Endothelial cell of umbilical vein (primary cell): ENCODE results near the gene KIAA0753.

Experiments used
- EZH2 ChIP-seq: IDR thresholded peaks from 2 replicates; pipeline ENCODE4 v1.6.1; 2012; ENCODE audit warnings: borderline replicate concordance, low read depth, mild to moderate bottlenecking, moderate library complexity, low read length, inconsistent platforms; ENCODE audit not compliant: severe bottlenecking
- POLR2A ChIP-seq: IDR thresholded peaks from 2 replicates; pipeline ENCODE4 v1.6.1; 2012; ENCODE audit warnings: low read depth, mild to moderate bottlenecking, control low read depth, low read length
- POLR2AphosphoS5 ChIP-seq: IDR thresholded peaks from 2 replicates; pipeline ENCODE4 v1.6.1; 2012; ENCODE audit warnings: low read depth, mild to moderate bottlenecking, control low read depth, low read length, moderate library complexity; ENCODE audit not compliant: insufficient read depth
- TF ChIP-seq, protein P1 (sequence below), 2 donors: IDR thresholded peaks; 1 replicate in 1 of 2; 2 replicates in 1 of 2; pipeline ENCODE4 v1.5.1; 2011; ENCODE audit warnings: low read length in 2 of 2, mild to moderate bottlenecking in 2 of 2, moderate library complexity in 2 of 2, control low read depth in 1 of 2, inconsistent platforms in 1 of 2, low read depth in 1 of 2; ENCODE audit not compliant: insufficient read depth in 1 of 2; ENCODE audit errors: extremely low read depth in 1 of 2
- TF ChIP-seq, protein P2 (sequence below): IDR thresholded peaks from 2 replicates; pipeline ENCODE4 v1.6.1; 2011; ENCODE audit not compliant: insufficient read depth, insufficient read length

DNA sequence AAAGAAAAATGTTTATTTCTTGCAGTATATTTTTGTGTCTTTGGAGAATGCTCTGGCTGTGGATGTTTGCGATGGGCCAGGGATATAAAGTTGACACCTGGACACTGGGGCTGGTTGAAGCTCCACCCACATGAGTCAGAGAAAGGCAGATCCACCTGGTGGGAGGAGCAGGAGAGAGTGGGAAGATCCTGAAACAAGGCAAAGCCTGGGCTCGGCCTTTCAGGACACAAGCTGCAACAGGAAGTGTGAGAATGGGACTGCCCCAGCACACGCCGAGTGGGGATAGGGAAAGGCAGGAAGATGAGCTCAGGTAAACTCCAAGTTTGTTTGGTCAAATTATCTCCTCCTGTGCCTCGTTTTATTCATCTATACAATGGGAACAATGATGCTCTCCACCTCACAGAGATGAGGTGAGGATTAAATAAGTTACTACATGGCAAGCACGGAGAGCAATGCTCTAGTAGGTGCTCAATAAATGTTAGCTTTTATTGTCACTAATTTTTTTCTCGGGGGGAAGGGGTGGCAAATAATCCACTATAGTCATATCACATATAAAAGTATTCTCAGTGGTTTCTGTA is 62.7 kb downstream of the KIAA0753 start:
- TF ChIP-seq POLR2AphosphoS5 (no peak), EZH2 (no peak), POLR2A (no peak)
- TF ChIP-seq, protein P1, sequence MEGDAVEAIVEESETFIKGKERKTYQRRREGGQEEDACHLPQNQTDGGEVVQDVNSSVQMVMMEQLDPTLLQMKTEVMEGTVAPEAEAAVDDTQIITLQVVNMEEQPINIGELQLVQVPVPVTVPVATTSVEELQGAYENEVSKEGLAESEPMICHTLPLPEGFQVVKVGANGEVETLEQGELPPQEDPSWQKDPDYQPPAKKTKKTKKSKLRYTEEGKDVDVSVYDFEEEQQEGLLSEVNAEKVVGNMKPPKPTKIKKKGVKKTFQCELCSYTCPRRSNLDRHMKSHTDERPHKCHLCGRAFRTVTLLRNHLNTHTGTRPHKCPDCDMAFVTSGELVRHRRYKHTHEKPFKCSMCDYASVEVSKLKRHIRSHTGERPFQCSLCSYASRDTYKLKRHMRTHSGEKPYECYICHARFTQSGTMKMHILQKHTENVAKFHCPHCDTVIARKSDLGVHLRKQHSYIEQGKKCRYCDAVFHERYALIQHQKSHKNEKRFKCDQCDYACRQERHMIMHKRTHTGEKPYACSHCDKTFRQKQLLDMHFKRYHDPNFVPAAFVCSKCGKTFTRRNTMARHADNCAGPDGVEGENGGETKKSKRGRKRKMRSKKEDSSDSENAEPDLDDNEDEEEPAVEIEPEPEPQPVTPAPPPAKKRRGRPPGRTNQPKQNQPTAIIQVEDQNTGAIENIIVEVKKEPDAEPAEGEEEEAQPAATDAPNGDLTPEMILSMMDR (IDR thresholded peaks at IDR 0.05; ENCODE audit: extremely low read depth in 1 of 2, insufficient read depth in 1 of 2, low read depth in 1 of 2, low read length in 2 of 2), result no peak
- TF ChIP-seq, protein P2, sequence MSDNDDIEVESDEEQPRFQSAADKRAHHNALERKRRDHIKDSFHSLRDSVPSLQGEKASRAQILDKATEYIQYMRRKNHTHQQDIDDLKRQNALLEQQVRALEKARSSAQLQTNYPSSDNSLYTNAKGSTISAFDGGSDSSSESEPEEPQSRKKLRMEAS, result no peak
